ENCODE data around the gene ADAMTS13. TPM values are rescaled to one million over a fixed set of nuclear protein-coding genes. Genes with fewer than 3 reads are reported as not detected.

Gene ADAMTS13
- total and polyA plus RNA-seq, 4 donors, result 6.5 to 13.3 (median 10.4) TPM

DNA sequence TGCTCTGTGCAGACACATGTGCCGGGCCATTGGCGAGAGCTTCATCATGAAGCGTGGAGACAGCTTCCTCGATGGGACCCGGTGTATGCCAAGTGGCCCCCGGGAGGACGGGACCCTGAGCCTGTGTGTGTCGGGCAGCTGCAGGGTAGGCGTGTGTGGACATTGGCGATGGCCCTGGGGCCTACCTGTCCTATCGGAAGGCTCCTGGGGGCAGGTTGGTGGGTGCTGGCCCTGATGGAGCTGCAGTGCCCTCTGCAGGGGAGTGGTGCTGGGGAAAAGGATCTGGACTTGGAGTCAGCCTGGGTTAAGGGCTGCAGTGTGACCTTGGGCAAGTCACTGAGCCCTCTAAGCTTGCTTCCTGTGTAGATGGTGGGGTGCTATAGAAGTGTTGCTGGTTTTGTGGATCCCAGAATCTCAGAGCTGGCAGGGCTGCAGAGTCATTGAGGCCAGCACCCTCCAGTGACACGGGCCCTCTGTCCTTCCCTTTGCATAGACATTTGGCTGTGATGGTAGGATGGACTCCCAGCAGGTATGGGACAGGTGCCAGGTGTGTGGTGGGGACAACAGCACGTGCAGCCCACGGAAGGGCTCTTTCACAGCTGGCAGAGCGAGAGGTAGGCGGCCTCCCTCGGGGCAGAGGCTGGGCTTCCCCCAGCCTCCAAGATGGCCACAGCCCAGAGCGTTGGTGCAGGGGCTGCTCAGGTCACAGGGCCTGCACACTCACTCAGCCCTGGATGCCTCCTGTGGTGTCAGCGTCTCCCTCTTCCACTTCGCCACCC, 15.8 kb downstream of the ADAMTS13 start:
- TF ChIP-seq, protein P1, sequence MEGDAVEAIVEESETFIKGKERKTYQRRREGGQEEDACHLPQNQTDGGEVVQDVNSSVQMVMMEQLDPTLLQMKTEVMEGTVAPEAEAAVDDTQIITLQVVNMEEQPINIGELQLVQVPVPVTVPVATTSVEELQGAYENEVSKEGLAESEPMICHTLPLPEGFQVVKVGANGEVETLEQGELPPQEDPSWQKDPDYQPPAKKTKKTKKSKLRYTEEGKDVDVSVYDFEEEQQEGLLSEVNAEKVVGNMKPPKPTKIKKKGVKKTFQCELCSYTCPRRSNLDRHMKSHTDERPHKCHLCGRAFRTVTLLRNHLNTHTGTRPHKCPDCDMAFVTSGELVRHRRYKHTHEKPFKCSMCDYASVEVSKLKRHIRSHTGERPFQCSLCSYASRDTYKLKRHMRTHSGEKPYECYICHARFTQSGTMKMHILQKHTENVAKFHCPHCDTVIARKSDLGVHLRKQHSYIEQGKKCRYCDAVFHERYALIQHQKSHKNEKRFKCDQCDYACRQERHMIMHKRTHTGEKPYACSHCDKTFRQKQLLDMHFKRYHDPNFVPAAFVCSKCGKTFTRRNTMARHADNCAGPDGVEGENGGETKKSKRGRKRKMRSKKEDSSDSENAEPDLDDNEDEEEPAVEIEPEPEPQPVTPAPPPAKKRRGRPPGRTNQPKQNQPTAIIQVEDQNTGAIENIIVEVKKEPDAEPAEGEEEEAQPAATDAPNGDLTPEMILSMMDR (IDR thresholded peaks at IDR 0.05; ENCODE audit: low read depth, low read length, missing input control), result no peak
- TF ChIP-seq RAD21 (IDR thresholded peaks at IDR 0.05), result peak in 1 of 2 donors; percentile 19
- no peaks in the 10 kb centered on the region for H3K9me3 ChIP-seq (ENCODE audit: control insufficient read depth in 4 of 4, low read length in 3 of 4)
- 91% methylated on average over 20 of the region's 20 CpGs for WGBS
- no peak overlapping the region for H3K4me3 ChIP-seq (ENCODE audit: low read depth in 1 of 3, low read length in 3 of 3)
- H3K9ac ChIP-seq (ENCODE audit: low read depth in 1 of 2, low read length in 2 of 2), result no peak overlapping the region
- no peak overlapping the region for H3K27ac ChIP-seq (ENCODE audit: low read depth in 1 of 2, low read length in 2 of 2)
- no peaks in the 10 kb centered on the region for H3K4me1 ChIP-seq (ENCODE audit: control insufficient read depth in 4 of 4, insufficient read depth in 4 of 4, low read length in 3 of 4)
- DNase-seq (ENCODE audit: low spot score), result no peak
- H3K27me3 ChIP-seq (ENCODE audit: control insufficient read depth in 4 of 4, insufficient read depth in 4 of 4, low read length in 3 of 4), result no peaks in the 10 kb centered on the region
- no peaks in the 10 kb centered on the region for H3K36me3 ChIP-seq (ENCODE audit: control insufficient read depth in 4 of 4, insufficient read depth in 3 of 4, low read depth in 1 of 4, low read length in 3 of 4)

DNA sequence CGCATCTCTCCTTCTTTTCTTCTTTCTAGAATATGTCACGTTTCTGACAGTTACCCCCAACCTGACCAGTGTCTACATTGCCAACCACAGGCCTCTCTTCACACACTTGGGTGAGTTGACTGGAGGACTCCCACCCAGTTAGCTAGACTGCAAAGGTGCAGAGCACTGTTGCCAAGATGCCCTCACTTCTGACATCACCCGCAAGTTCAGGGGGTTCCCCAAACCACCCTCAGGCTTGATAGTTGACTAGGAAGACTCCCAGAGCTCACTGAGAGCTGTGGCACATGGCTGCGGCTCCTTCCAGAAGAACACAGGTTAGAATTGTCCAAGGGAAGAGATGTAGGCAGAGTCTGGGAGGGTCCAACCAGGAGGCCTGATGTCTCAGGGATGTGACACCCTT, 17.2 kb downstream of the ADAMTS13 start:
- H3K36me3 ChIP-seq (ENCODE audit: control insufficient read depth in 4 of 4, insufficient read depth in 3 of 4, low read depth in 1 of 4, low read length in 3 of 4), result no peaks in the 10 kb centered on the region
- no peak for DNase-seq (ENCODE audit: low spot score)
- WGBS, result 86% methylated on average over 4 of the region's 4 CpGs
- no peaks in the 10 kb centered on the region for H3K27me3 ChIP-seq (ENCODE audit: control insufficient read depth in 4 of 4, insufficient read depth in 4 of 4, low read length in 3 of 4)
- no peak overlapping the region for H3K4me3 ChIP-seq (ENCODE audit: low read depth in 1 of 3, low read length in 3 of 3)
- H3K9me3 ChIP-seq (ENCODE audit: control insufficient read depth in 4 of 4, low read length in 3 of 4), result no peaks in the 10 kb centered on the region
- H3K9ac ChIP-seq (ENCODE audit: low read depth in 1 of 2, low read length in 2 of 2), result no peak overlapping the region
- no peak overlapping the region for H3K27ac ChIP-seq (ENCODE audit: low read depth in 1 of 2, low read length in 2 of 2)
- no peak for TF ChIP-seq RXRA (IDR thresholded peaks at IDR 0.05)
- TF ChIP-seq TAF1 (conservative IDR thresholded peaks at IDR 0.05), result no peak
- TF ChIP-seq, protein P2, sequence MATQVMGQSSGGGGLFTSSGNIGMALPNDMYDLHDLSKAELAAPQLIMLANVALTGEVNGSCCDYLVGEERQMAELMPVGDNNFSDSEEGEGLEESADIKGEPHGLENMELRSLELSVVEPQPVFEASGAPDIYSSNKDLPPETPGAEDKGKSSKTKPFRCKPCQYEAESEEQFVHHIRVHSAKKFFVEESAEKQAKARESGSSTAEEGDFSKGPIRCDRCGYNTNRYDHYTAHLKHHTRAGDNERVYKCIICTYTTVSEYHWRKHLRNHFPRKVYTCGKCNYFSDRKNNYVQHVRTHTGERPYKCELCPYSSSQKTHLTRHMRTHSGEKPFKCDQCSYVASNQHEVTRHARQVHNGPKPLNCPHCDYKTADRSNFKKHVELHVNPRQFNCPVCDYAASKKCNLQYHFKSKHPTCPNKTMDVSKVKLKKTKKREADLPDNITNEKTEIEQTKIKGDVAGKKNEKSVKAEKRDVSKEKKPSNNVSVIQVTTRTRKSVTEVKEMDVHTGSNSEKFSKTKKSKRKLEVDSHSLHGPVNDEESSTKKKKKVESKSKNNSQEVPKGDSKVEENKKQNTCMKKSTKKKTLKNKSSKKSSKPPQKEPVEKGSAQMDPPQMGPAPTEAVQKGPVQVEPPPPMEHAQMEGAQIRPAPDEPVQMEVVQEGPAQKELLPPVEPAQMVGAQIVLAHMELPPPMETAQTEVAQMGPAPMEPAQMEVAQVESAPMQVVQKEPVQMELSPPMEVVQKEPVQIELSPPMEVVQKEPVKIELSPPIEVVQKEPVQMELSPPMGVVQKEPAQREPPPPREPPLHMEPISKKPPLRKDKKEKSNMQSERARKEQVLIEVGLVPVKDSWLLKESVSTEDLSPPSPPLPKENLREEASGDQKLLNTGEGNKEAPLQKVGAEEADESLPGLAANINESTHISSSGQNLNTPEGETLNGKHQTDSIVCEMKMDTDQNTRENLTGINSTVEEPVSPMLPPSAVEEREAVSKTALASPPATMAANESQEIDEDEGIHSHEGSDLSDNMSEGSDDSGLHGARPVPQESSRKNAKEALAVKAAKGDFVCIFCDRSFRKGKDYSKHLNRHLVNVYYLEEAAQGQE (IDR thresholded peaks at IDR 0.05), result no peak
- TF ChIP-seq, protein P3, sequence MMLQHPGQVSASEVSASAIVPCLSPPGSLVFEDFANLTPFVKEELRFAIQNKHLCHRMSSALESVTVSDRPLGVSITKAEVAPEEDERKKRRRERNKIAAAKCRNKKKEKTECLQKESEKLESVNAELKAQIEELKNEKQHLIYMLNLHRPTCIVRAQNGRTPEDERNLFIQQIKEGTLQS (IDR thresholded peaks at IDR 0.05), result no peak
- no peak for TF ChIP-seq FOXA1 (IDR thresholded peaks at IDR 0.05)
- no peaks in the 10 kb centered on the region for H3K4me1 ChIP-seq (ENCODE audit: control insufficient read depth in 4 of 4, insufficient read depth in 4 of 4, low read length in 3 of 4)

DNA sequence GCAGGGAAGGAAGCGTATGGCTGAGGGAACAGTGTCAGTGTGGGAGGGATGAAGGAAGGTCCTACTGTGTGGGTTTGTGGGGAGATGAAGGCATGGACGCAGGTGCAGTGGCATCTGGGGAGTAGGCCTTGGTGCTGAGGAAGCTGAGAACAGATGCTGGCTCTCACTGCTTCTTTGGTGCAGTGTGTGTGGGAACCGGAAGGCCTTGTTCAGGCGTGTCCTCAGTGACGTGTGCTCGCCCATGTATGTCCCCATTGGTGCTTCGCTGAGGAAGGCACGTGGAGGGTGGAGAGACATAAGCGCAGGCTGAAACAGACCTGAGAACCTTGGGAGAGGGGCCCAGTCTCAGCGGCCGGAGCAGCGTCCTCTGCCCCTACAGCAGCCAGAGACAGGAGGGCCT, 18.7 kb downstream of the ADAMTS13 start:
- no peak for TF ChIP-seq FOXA2 (IDR thresholded peaks at IDR 0.05)
- TF ChIP-seq RXRA (IDR thresholded peaks at IDR 0.05), result no peak
- no peak for TF ChIP-seq HNF4G (IDR thresholded peaks at IDR 0.05)
- TF ChIP-seq YY1 (IDR thresholded peaks at IDR 0.05), result no peak
- no peak for TF ChIP-seq EGR1 (IDR thresholded peaks at IDR 0.05; ENCODE audit: low read depth in 2 of 2)
- TF ChIP-seq TAF1 (conservative IDR thresholded peaks at IDR 0.05), result no peak
- no peak for TF ChIP-seq FOXA1 (IDR thresholded peaks at IDR 0.05)
- TF ChIP-seq, protein P2 (IDR thresholded peaks at IDR 0.05), result no peak
- no peak for TF ChIP-seq NR2F2 (IDR thresholded peaks at IDR 0.05)
- no peak for TF ChIP-seq SP1 (IDR thresholded peaks at IDR 0.05)
- 91% methylated on average over 12 of the region's 12 CpGs for WGBS
- no peak for DNase-seq (ENCODE audit: low spot score)

More for the DNA sequence above, 18.7 kb downstream of the ADAMTS13 start:
- Histone ChIP-seq H3K9ac (ENCODE audit: low read depth in 1 of 2, low read length in 2 of 2) (no peak overlapping the region), H3K27me3 (ENCODE audit: control insufficient read depth in 4 of 4, insufficient read depth in 4 of 4, low read length in 3 of 4) (no peaks in the 10 kb centered on the region), H3K4me1 (ENCODE audit: control insufficient read depth in 4 of 4, insufficient read depth in 4 of 4, low read length in 3 of 4) (no peaks in the 10 kb centered on the region), H3K9me3 (ENCODE audit: control insufficient read depth in 4 of 4, low read length in 3 of 4) (no peaks in the 10 kb centered on the region), H3K36me3 (ENCODE audit: control insufficient read depth in 4 of 4, insufficient read depth in 3 of 4, low read depth in 1 of 4, low read length in 3 of 4) (no peaks in the 10 kb centered on the region), H3K4me3 (ENCODE audit: low read depth in 1 of 3, low read length in 3 of 3) (no peak overlapping the region), H3K27ac (ENCODE audit: low read depth in 1 of 2, low read length in 2 of 2) (no peak overlapping the region)

All from liver (tissue), 9 donors.